K562 (cell line): ENCODE data around the gene KCNJ9. TPM values are rescaled to one million over a fixed set of nuclear protein-coding genes. Genes with fewer than 3 reads are reported as not detected.

Source experiments
- BCL6 ChIP-seq: fragments of 250-450 bp; sonication (Bioruptor Pico); IDR thresholded peaks from 2 replicates; pipeline ENCODE4 v1.4.0; 2020
- CBFA2T3 ChIP-seq: fragments of 450-650 bp; IDR thresholded peaks from 2 replicates; pipeline ENCODE4 v1.6.1; 2017
- HNRNPLL ChIP-seq: fragments of 200-400 bp; formaldehyde crosslinking; IDR thresholded peaks from 2 replicates; pipeline ENCODE4 v1.6.1; 2017; ENCODE audit warnings: low read length, low read depth, mild to moderate bottlenecking; ENCODE audit not compliant: poor library complexity, severe bottlenecking
- RAD21 ChIP-seq, 2 experiments: fragments of 250-450 bp in 1 of 2; fragments of 450-650 bp in 1 of 2; sonication (Bioruptor Pico) in 1 of 2; formaldehyde crosslinking in 1 of 2; IDR thresholded peaks in 1 of 2; conservative IDR thresholded peaks in 1 of 2; 2 replicates each; pipeline versions ENCODE4 v1.4.0 to v1.8.0; 2020 to 2022; ENCODE audit warnings: mild to moderate bottlenecking in 2 of 2, moderate library complexity in 1 of 2
- SMARCB1 ChIP-seq: IDR thresholded peaks from 2 replicates; pipeline ENCODE4 v1.6.1; 2011; ENCODE audit warnings: improper control_type of control experiment, low read depth; ENCODE audit not compliant: insufficient read length
- ZNF143 ChIP-seq: sonication (generic); formaldehyde crosslinking; IDR thresholded peaks from 2 replicates; pipeline ENCODE4 v1.9.0; 2022; ENCODE audit warnings: mild to moderate bottlenecking, missing genetic modification reagents
- polyA plus RNA-seq, 8 experiments: library from polyadenylated mRNA; depleted of rRNA in 4 of 8; stranded (reverse) in 5 of 8; unstranded in 3 of 8; fragments of >200 nt; fragmentation: Nextera tagmentation in 2 of 8; fragmentation: Illumina TruSeq in 1 of 8; extraction: Ambion mirVana in 2 of 8; extraction: Trizol in 1 of 8; gene quantifications; 2 replicates each; pipeline versions ENCODE4 v1.2.1 to v1.2.3, GENCODE V29; 2011 to 2014; ENCODE audit warnings: inconsistent platforms in 1 of 8, missing spikeins in 1 of 8
- total RNA-seq, 7 experiments: library from RNA; depleted of rRNA in 6 of 7; stranded (reverse); fragments of >200 nt in 6 of 7; fragmentation: Illumina TruSeq in 2 of 7; extraction: Trizol in 2 of 7; gene quantifications; 2 replicates each; pipeline versions ENCODE4 v1.2.1 to v1.2.3, GENCODE V29; 2011 to 2021; ENCODE audit warnings: low replicate concordance in 1 of 7
- TF ChIP-seq, protein P1 (sequence below), 2 experiments: fragments of 450-650 bp; formaldehyde crosslinking in 1 of 2; IDR thresholded peaks; 2 replicates each; pipeline versions ENCODE4 v1.4.0 to v1.6.1; 2014 to 2020; ENCODE audit warnings: mild to moderate bottlenecking in 2 of 2, borderline replicate concordance in 1 of 2, low read depth in 1 of 2
- TF ChIP-seq, protein P2 (sequence below): sonication (generic); formaldehyde crosslinking; IDR thresholded peaks from 2 replicates; pipeline ENCODE4 v1.8.1; 2023; ENCODE audit warnings: mild to moderate bottlenecking, missing genetic modification reagents
- TF ChIP-seq, protein P3 (sequence below): sonication (generic); formaldehyde crosslinking; IDR thresholded peaks from 2 replicates; pipeline ENCODE4 v1.9.0; 2022; ENCODE audit warnings: mild to moderate bottlenecking, missing genetic modification reagents
- TF ChIP-seq, protein P4 (sequence below): sonication (generic); formaldehyde crosslinking; IDR thresholded peaks from 2 replicates; pipeline ENCODE4 v1.8.0; 2022; ENCODE audit warnings: missing genetic modification reagents, mild to moderate bottlenecking, moderate library complexity, borderline replicate concordance

The KCNJ9 gene
- total and polyA plus RNA-seq, 9 of the 15 experiments (the other 6 are each of a cell fraction or from before 2014, with no cell fraction given): not detected

DNA sequence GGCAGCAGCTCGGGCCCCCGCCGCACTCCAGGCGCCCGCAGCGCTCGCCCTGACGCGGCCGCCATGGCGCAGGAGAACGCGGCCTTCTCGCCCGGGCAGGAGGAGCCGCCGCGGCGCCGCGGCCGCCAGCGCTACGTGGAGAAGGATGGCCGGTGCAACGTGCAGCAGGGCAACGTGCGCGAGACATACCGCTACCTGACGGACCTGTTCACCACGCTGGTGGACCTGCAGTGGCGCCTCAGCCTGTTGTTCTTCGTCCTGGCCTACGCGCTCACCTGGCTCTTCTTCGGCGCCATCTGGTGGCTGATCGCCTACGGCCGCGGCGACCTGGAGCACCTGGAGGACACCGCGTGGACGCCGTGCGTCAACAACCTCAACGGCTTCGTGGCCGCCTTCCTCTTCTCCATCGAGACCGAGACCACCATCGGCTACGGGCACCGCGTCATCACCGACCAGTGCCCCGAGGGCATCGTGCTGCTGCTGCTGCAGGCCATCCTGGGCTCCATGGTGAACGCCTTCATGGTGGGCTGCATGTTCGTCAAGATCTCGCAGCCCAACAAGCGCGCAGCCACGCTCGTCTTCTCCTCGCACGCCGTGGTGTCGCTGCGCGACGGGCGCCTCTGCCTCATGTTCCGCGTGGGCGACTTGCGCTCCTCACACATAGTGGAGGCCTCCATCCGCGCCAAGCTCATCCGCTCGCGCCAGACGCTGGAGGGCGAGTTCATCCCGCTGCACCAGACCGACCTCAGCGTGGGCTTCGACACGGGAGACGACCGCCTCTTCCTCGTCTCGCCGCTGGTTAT is 2.8 kb downstream of the KCNJ9 start (continued):
- TF ChIP-seq, protein P1, sequence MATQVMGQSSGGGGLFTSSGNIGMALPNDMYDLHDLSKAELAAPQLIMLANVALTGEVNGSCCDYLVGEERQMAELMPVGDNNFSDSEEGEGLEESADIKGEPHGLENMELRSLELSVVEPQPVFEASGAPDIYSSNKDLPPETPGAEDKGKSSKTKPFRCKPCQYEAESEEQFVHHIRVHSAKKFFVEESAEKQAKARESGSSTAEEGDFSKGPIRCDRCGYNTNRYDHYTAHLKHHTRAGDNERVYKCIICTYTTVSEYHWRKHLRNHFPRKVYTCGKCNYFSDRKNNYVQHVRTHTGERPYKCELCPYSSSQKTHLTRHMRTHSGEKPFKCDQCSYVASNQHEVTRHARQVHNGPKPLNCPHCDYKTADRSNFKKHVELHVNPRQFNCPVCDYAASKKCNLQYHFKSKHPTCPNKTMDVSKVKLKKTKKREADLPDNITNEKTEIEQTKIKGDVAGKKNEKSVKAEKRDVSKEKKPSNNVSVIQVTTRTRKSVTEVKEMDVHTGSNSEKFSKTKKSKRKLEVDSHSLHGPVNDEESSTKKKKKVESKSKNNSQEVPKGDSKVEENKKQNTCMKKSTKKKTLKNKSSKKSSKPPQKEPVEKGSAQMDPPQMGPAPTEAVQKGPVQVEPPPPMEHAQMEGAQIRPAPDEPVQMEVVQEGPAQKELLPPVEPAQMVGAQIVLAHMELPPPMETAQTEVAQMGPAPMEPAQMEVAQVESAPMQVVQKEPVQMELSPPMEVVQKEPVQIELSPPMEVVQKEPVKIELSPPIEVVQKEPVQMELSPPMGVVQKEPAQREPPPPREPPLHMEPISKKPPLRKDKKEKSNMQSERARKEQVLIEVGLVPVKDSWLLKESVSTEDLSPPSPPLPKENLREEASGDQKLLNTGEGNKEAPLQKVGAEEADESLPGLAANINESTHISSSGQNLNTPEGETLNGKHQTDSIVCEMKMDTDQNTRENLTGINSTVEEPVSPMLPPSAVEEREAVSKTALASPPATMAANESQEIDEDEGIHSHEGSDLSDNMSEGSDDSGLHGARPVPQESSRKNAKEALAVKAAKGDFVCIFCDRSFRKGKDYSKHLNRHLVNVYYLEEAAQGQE (IDR thresholded peaks at IDR 0.05; ENCODE audit: borderline replicate concordance): peak; percentile 13; the same call in 1 of the 2 replicates
- TF ChIP-seq, protein P1 (CRISPR knock-in tag; IDR thresholded peaks at IDR 0.05; ENCODE audit: low read depth): no peak
- TF ChIP-seq HNRNPLL (no peak), SMARCB1 (no peak), RAD21 (CRISPR knock-in tag; conservative IDR thresholded peaks at IDR 0.05 in 1 of 2, IDR thresholded peaks at IDR 0.05 in 1 of 2) (peak in 1 of 2 experiments; percentile 39; a peak in 2 of 4 replicates), BCL6 (CRISPR knock-in tag) (no peak), ZNF143 (CRISPR knock-in tag) (0 out of 2 replicates have a peak, but pooled peaks have one; percentile 30), CBFA2T3 (no peak)
- TF ChIP-seq, protein P2, sequence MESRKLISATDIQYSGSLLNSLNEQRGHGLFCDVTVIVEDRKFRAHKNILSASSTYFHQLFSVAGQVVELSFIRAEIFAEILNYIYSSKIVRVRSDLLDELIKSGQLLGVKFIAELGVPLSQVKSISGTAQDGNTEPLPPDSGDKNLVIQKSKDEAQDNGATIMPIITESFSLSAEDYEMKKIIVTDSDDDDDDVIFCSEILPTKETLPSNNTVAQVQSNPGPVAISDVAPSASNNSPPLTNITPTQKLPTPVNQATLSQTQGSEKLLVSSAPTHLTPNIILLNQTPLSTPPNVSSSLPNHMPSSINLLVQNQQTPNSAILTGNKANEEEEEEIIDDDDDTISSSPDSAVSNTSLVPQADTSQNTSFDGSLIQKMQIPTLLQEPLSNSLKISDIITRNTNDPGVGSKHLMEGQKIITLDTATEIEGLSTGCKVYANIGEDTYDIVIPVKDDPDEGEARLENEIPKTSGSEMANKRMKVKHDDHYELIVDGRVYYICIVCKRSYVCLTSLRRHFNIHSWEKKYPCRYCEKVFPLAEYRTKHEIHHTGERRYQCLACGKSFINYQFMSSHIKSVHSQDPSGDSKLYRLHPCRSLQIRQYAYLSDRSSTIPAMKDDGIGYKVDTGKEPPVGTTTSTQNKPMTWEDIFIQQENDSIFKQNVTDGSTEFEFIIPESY (CRISPR knock-in tag): peak; percentile 94
- TF ChIP-seq, protein P3, sequence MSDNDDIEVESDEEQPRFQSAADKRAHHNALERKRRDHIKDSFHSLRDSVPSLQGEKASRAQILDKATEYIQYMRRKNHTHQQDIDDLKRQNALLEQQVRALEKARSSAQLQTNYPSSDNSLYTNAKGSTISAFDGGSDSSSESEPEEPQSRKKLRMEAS (CRISPR knock-in tag): peak; percentile 72
- TF ChIP-seq, protein P4, sequence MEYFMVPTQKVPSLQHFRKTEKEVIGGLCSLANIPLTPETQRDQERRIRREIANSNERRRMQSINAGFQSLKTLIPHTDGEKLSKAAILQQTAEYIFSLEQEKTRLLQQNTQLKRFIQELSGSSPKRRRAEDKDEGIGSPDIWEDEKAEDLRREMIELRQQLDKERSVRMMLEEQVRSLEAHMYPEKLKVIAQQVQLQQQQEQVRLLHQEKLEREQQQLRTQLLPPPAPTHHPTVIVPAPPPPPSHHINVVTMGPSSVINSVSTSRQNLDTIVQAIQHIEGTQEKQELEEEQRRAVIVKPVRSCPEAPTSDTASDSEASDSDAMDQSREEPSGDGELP (CRISPR knock-in tag): peak; percentile 55; the same call in 1 of the 2 replicates
